ENCODE data around the gene DCAF17. TPM values are rescaled to one million over a fixed set of nuclear protein-coding genes. Genes with fewer than 3 reads are reported as not detected.

Gene DCAF17
- total RNA-seq, 2 experiments from 2014 or later, result 25.9 to 40.9 TPM

DNA sequence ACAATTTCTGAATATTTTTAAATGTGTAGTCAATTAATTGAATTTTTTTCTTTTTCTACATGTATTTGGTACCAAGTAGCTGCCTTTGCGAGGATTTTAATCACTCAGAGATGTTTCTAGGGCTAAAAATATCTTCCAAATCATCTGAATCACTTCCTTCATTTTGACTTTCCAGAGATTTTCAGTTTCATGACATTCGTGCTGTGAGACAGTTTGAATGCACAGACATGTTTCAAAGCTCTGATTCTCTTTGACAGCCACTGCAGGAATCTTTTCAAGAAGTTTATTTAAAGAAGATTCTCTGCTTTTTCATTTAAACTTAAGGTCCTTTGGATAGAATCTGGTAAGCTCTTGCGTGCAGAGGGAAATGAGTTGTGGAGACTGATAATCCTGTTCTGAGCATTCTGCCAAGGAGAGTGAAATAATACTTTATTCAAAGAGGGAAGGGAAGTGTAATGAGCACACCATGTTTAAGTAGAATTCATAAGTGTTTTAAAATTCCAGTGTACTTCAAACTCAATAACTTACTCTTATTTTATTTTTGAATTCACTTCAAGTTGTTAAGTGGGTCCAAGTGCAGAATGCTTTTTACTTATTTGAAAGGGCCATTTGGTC lies 97.9 kb downstream of the DCAF17 start:
- Histone ChIP-seq H4K20me1 (ENCODE audit: insufficient read depth, low read length) (no peaks in the 10 kb centered on the region), H3K9me3 (ENCODE audit: low read length) (no peaks in the 10 kb centered on the region), H2AFZ (ENCODE audit: low read length) (no peak overlapping the region), H3K9me2 (ENCODE audit: insufficient read depth, low read length) (no peaks in the 10 kb centered on the region), H3K4me2 (ENCODE audit: low read length) (no peak overlapping the region), H3K27ac (ENCODE audit: low read depth, low read length, poor library complexity, severe bottlenecking) (no peak overlapping the region), H3K36me3 (ENCODE audit: insufficient read depth, low read length) (no peaks in the 10 kb centered on the region), H3K4me3 (ENCODE audit: low read depth, low read length, poor library complexity, severe bottlenecking) (no peak overlapping the region), H3K79me2 (ENCODE audit: insufficient read depth, low read depth, low read length) (no peaks in the 10 kb centered on the region), H3K4me1 (ENCODE audit: insufficient read depth, low read length, poor library complexity, severe bottlenecking) (no peaks in the 10 kb centered on the region)
- intact Hi-C loops (cut with micrococcal nuclease; ENCODE audit: unreplicated experiment), result loop anchor here (5.0 kb wide), 1 partner anchor 560 kb away; no protein-coding TSS in a partner anchor
- POLR2A ChIA-PET, result interaction anchor here (0.8 kb wide), 1 partner anchor 26 kb away, joined by 3 read pairs; no protein-coding TSS in a partner anchor
- no peak for TF ChIP-seq EZH2phosphoT487 (IDR thresholded peaks at IDR 0.05; ENCODE audit: borderline replicate concordance, low read depth, low read length)
- TF ChIP-seq, protein P1, sequence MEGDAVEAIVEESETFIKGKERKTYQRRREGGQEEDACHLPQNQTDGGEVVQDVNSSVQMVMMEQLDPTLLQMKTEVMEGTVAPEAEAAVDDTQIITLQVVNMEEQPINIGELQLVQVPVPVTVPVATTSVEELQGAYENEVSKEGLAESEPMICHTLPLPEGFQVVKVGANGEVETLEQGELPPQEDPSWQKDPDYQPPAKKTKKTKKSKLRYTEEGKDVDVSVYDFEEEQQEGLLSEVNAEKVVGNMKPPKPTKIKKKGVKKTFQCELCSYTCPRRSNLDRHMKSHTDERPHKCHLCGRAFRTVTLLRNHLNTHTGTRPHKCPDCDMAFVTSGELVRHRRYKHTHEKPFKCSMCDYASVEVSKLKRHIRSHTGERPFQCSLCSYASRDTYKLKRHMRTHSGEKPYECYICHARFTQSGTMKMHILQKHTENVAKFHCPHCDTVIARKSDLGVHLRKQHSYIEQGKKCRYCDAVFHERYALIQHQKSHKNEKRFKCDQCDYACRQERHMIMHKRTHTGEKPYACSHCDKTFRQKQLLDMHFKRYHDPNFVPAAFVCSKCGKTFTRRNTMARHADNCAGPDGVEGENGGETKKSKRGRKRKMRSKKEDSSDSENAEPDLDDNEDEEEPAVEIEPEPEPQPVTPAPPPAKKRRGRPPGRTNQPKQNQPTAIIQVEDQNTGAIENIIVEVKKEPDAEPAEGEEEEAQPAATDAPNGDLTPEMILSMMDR (conservative IDR thresholded peaks at IDR 0.05; ENCODE audit: low read length), result no peak
- no peak for DNase-seq (ENCODE audit: low spot score)
- CTCF ChIA-PET (ENCODE audit: unreplicated experiment), result interaction anchor here (0.5 kb wide), 1 partner anchor 219 kb away, joined by 3 read pairs; no protein-coding TSS in a partner anchor
- BruUV-seq (replicated peaks), result no TSS peak

DNA sequence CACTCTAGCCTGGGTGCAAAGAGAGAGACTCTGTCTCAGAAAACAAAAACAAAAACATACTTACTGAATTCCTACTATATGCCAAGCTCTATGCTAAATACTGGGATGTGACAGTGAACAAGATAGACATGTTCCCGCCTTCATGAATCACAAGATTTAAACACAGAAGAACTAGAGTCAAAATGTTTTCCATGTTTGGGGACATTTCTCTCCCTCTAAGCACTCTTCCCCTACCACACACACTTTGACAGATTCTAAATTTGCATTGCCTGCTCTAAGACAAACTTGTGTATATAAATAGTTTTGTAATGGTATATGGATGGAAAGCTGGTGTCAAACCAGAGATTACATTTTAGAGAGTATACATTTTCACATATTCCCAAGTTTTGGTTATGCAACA lies 99.3 kb downstream of the DCAF17 start:
- POLR2A ChIA-PET, result interaction anchor here (0.6 to 0.7 kb wide), 2 partner anchors 107 to 1019 kb away, joined by 3 to 4 read pairs; no protein-coding TSS in a partner anchor
- BruUV-seq (replicated peaks), result no TSS peak
- Histone ChIP-seq H3K9me2 (ENCODE audit: insufficient read depth, low read length) (no peaks in the 10 kb centered on the region), H4K20me1 (ENCODE audit: insufficient read depth, low read length) (no peaks in the 10 kb centered on the region), H3K4me1 (ENCODE audit: insufficient read depth, low read length, poor library complexity, severe bottlenecking) (no peaks in the 10 kb centered on the region), H3K27ac (ENCODE audit: low read depth, low read length, poor library complexity, severe bottlenecking) (no peak overlapping the region), H3K36me3 (ENCODE audit: insufficient read depth, low read length) (no peaks in the 10 kb centered on the region), H3K4me3 (ENCODE audit: low read depth, low read length, poor library complexity, severe bottlenecking) (no peak overlapping the region), H3K9me3 (ENCODE audit: low read length) (no peaks in the 10 kb centered on the region), H3K4me2 (ENCODE audit: low read length) (no peak overlapping the region), H3K79me2 (ENCODE audit: insufficient read depth, low read depth, low read length) (no peaks in the 10 kb centered on the region), H2AFZ (ENCODE audit: low read length) (no peak overlapping the region)
- intact Hi-C loops (cut with micrococcal nuclease; ENCODE audit: unreplicated experiment), result loop anchor here (5.0 kb wide), 1 partner anchor 561 kb away; no protein-coding TSS in a partner anchor
- DNase-seq (ENCODE audit: low spot score), result no peak
- TF ChIP-seq, protein P1 (conservative IDR thresholded peaks at IDR 0.05; ENCODE audit: low read length), result no peak
- TF ChIP-seq EZH2phosphoT487 (IDR thresholded peaks at IDR 0.05; ENCODE audit: borderline replicate concordance, low read depth, low read length), result no peak
- CTCF ChIA-PET (ENCODE audit: unreplicated experiment), result interaction anchor here (0.6 kb wide), 1 partner anchor 70 kb away, joined by 3 read pairs; no protein-coding TSS in a partner anchor

Small RNA genes lying within 50 kb of the gene (small RNA-seq; reads per million reads assigned to genes)
- gene AC007969.2, result not detected

Other genes starting within 250 kb of the DCAF17 start
- 6.9 and 11.8 TPM in 2 replicates for gene METTL8, start 236 bp upstream of the DCAF17 start, total RNA-seq (2014; rRNA removed; shearing (Covaris generic))
- gene METTL8, start 236 bp upstream of the DCAF17 start, total RNA-seq (2022), result 28.3 and 33.0 TPM in 2 replicates
- not detected in 2 replicates for gene CYBRD1, start 88.2 kb downstream of the DCAF17 start, total RNA-seq (2014; rRNA removed; shearing (Covaris generic))
- not detected in 2 replicates for gene CYBRD1, start 88.2 kb downstream of the DCAF17 start, total RNA-seq (2022)